ENCODE results near the gene TIMM22.

The TIMM22 gene

GRCh38 chr17:1013729-1014090 is 16.8 kb downstream of the TIMM22 start:
- TF ChIP-seq, protein P1, sequence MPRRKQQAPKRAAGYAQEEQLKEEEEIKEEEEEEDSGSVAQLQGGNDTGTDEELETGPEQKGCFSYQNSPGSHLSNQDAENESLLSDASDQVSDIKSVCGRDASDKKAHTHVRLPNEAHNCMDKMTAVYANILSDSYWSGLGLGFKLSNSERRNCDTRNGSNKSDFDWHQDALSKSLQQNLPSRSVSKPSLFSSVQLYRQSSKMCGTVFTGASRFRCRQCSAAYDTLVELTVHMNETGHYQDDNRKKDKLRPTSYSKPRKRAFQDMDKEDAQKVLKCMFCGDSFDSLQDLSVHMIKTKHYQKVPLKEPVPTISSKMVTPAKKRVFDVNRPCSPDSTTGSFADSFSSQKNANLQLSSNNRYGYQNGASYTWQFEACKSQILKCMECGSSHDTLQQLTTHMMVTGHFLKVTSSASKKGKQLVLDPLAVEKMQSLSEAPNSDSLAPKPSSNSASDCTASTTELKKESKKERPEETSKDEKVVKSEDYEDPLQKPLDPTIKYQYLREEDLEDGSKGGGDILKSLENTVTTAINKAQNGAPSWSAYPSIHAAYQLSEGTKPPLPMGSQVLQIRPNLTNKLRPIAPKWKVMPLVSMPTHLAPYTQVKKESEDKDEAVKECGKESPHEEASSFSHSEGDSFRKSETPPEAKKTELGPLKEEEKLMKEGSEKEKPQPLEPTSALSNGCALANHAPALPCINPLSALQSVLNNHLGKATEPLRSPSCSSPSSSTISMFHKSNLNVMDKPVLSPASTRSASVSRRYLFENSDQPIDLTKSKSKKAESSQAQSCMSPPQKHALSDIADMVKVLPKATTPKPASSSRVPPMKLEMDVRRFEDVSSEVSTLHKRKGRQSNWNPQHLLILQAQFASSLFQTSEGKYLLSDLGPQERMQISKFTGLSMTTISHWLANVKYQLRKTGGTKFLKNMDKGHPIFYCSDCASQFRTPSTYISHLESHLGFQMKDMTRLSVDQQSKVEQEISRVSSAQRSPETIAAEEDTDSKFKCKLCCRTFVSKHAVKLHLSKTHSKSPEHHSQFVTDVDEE (CRISPR knock-in tag; IDR thresholded peaks at IDR 0.05) = no peak
- TF ChIP-seq PATZ1 (CRISPR knock-in tag; IDR thresholded peaks at IDR 0.05; ENCODE audit: borderline replicate concordance) (no peak), ZNF70 (CRISPR knock-in tag; IDR thresholded peaks at IDR 0.05) (no peak)
- ATAC-seq = no peak

GRCh38 chr17:1018547-1018946 is 21.6 kb downstream of the TIMM22 start:
- no peak for TF ChIP-seq GLIS3 (CRISPR knock-in tag; IDR thresholded peaks at IDR 0.05)
- TF ChIP-seq TCF4 (CRISPR knock-in tag; IDR thresholded peaks at IDR 0.05; ENCODE audit: borderline replicate concordance) = no peak
- TF ChIP-seq, protein P2, sequence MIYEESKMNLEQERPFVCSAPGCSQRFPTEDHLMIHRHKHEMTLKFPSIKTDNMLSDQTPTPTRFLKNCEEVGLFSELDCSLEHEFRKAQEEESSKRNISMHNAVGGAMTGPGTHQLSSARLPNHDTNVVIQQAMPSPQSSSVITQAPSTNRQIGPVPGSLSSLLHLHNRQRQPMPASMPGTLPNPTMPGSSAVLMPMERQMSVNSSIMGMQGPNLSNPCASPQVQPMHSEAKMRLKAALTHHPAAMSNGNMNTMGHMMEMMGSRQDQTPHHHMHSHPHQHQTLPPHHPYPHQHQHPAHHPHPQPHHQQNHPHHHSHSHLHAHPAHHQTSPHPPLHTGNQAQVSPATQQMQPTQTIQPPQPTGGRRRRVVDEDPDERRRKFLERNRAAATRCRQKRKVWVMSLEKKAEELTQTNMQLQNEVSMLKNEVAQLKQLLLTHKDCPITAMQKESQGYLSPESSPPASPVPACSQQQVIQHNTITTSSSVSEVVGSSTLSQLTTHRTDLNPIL (CRISPR knock-in tag; IDR thresholded peaks at IDR 0.05; ENCODE audit: low read depth) = no peak
- no peak for TF ChIP-seq ZC3H10 (CRISPR knock-in tag; IDR thresholded peaks at IDR 0.05)
- TF ChIP-seq RARB (CRISPR knock-in tag; IDR thresholded peaks at IDR 0.05) = no peak
- no peak for TF ChIP-seq CSDC2 (CRISPR knock-in tag; IDR thresholded peaks at IDR 0.05)
- TF ChIP-seq PPARA (CRISPR knock-in tag; IDR thresholded peaks at IDR 0.05; ENCODE audit: borderline replicate concordance) = no peak
- TF ChIP-seq SNAI2 (CRISPR knock-in tag; IDR thresholded peaks at IDR 0.05) = no peak
- TF ChIP-seq ARNTL (CRISPR knock-in tag; IDR thresholded peaks at IDR 0.05; ENCODE audit: borderline replicate concordance, low read depth) = no peak
- no peak for TF ChIP-seq OSR1 (CRISPR knock-in tag; IDR thresholded peaks at IDR 0.05)
- ATAC-seq = no peak

- TF ChIP-seq OSR1 (CRISPR knock-in tag; IDR thresholded peaks at IDR 0.05) (no peak), SNAI2 (CRISPR knock-in tag; IDR thresholded peaks at IDR 0.05) (no peak), ZNF70 (CRISPR knock-in tag; IDR thresholded peaks at IDR 0.05) (no peak), PPARA (CRISPR knock-in tag; IDR thresholded peaks at IDR 0.05; ENCODE audit: borderline replicate concordance) (no peak), ESRRG (CRISPR knock-in tag; IDR thresholded peaks at IDR 0.05) (no peak), ARNTL (CRISPR knock-in tag; IDR thresholded peaks at IDR 0.05; ENCODE audit: borderline replicate concordance, low read depth) (no peak), TCF4 (CRISPR knock-in tag; IDR thresholded peaks at IDR 0.05; ENCODE audit: borderline replicate concordance) (no peak), ZFP3 (CRISPR knock-in tag; IDR thresholded peaks at IDR 0.05) (no peak), ZC3H10 (CRISPR knock-in tag; IDR thresholded peaks at IDR 0.05) (no peak), BACH2 (CRISPR knock-in tag; IDR thresholded peaks at IDR 0.05; ENCODE audit: borderline replicate concordance) (no peak), ZNF8 (CRISPR knock-in tag; IDR thresholded peaks at IDR 0.05) (no peak), ZFP30 (CRISPR knock-in tag; IDR thresholded peaks at IDR 0.05) (no peak), TOX (CRISPR knock-in tag; IDR thresholded peaks at IDR 0.05; ENCODE audit: borderline replicate concordance) (no peak), GLIS3 (CRISPR knock-in tag; IDR thresholded peaks at IDR 0.05) (no peak), PATZ1 (CRISPR knock-in tag; IDR thresholded peaks at IDR 0.05; ENCODE audit: borderline replicate concordance) (no peak), RARB (CRISPR knock-in tag; IDR thresholded peaks at IDR 0.05) (no peak), ZNF565 (CRISPR knock-in tag; conservative IDR thresholded peaks at IDR 0.05; ENCODE audit: low read depth) (no peak)
- TF ChIP-seq, protein P3, sequence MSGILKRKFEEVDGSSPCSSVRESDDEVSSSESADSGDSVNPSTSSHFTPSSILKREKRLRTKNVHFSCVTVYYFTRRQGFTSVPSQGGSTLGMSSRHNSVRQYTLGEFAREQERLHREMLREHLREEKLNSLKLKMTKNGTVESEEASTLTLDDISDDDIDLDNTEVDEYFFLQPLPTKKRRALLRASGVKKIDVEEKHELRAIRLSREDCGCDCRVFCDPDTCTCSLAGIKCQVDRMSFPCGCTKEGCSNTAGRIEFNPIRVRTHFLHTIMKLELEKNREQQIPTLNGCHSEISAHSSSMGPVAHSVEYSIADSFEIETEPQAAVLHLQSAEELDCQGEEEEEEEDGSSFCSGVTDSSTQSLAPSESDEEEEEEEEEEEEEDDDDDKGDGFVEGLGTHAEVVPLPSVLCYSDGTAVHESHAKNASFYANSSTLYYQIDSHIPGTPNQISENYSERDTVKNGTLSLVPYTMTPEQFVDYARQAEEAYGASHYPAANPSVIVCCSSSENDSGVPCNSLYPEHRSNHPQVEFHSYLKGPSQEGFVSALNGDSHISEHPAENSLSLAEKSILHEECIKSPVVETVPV (CRISPR knock-in tag; IDR thresholded peaks at IDR 0.05) = no peak
- TF ChIP-seq, protein P2 (CRISPR knock-in tag; IDR thresholded peaks at IDR 0.05; ENCODE audit: low read depth) = no peak
- TF ChIP-seq, protein P1 (CRISPR knock-in tag; IDR thresholded peaks at IDR 0.05) = no peak
- no peak for ATAC-seq
Measured at GRCh38 chr17:1019451-1019850, 22.5 kb downstream of the TIMM22 start.
